Activated CD4-positive, alpha-beta T cell treated with anti-CD3 and anti-CD28 coated beads, Interleukin-2, Interleukin-6, amounts not matched to agents 100 ng/mL and 50 ng/mL, durations not matched to agents 16 hours and 8 hours (primary cell): ENCODE measurements around the gene GRID1.
"Not testable (repeated sequence)": the region's sequence is repeated elsewhere in the genome, so short reads cannot be mapped to it uniquely, and the experiment has no call there.

ENCODE experiments used
- DNase-seq: peaks from one replicate; pipeline ENCODE4 v3.0.0-alpha.2; 2020

The GRID1 gene

GRCh38 chr10:86187499-86188239 lies 178.9 kb downstream of the GRID1 start:
- no peak for DNase-seq

DNA sequence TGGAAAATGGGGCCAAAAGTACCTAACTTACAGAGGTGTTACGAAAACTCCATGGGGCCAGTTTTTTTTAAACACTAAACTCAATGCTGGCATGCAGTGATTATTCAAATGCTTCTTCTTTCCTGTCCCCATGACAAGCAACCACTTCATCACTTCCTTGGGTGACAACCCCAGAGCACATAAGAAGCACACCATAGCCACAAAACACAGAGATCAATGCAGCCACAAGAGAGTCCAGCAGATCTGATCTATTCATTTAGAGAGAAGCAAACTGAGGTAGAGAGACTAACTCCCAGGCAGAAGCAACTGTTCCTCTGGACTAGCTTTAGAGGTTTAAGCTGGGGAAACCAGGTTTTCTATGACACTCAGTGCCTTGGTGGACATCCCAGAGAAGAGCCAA lies 180.0 kb downstream of the GRID1 start:
- DNase-seq = peak; percentile 27

GRCh38 chr10:86182595-86182994 lies 184.0 kb downstream of the GRID1 start:
- no peak for DNase-seq

DNA sequence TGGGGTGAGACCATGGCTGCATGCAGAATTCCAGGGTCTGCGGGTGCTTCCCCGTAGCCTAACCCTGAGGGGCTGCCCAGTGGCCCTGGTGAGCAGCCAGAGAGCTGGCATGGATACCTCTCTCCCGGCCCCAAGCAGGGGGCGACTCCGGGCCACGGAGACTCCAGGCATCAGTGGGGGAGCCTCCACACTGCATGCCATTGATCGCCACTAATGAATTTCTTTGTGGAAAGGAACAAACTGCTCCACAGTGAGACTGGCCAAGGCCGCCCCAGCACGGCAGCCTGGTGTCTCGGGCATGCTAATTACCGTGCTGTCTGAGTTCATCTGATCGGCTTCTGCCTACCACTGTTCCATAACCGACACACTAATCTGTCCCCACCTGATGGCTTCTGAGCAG lies 184.4 kb downstream of the GRID1 start:
- no peak for DNase-seq

- DNase-seq = no peak
These were observed 185.7 kb downstream of the GRID1 start for GRCh38 chr10:86180861-86181260.

DNA sequence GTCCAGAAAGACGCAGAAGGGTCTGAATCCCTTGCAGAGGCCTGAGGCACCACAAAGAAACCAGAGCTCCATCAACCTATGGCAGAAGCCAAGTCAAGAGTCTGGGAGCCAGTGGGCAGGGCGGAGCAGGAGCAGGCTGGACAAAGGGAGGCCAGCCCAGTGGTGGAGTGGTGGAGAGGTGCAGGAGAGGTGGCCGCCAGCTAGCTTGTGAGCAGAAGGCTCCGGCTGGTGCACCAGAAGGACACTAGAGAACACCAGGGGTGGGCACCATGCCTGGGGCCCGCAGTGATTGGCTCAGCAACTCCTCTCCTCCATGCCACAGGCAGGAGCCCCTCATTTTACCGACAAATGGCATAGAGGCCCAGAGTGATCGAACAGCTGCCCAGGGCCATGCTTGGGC lies 186.6 kb downstream of the GRID1 start:
- DNase-seq = no peak

- DNase-seq = no peak
These were observed 187.5 kb downstream of the GRID1 start for GRCh38 chr10:86179153-86179524.

DNA sequence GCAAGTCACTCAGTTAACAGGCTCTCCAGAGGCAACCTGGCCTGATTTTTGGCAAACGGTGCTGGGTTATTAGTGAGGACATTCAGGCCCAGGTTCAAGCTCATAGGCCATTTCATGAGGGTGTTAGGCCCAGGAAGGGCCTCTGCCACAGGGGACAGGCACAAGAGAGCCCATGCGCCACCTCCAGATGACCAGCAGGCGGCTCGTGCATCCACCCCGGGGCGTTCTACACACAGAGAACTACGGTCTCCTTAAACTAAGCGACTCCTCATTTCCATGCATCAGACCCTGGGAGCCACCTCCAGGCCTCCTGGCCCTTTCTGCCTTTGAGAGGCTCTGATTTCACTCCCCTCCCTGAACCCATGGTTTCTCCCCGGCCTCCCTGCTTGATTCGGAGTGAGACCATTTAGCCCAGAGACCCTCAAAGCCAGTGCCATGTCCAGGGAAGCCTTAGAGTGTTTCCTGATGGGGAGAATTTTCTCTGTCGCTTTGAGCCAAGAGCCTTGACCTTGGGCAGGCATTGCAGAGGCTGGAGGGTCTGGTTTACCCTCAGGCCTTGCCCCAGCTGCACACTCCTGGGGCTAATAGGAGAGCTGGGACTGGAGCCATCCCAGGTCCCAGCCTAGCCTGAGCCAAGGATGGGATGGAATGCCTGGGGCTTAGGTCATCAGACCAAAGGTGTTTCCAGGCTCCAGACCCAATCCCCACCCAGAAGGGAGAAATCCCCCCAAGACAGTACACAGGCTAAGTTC lies 188.0 kb downstream of the GRID1 start:
- DNase-seq = peak; percentile 12

DNA sequence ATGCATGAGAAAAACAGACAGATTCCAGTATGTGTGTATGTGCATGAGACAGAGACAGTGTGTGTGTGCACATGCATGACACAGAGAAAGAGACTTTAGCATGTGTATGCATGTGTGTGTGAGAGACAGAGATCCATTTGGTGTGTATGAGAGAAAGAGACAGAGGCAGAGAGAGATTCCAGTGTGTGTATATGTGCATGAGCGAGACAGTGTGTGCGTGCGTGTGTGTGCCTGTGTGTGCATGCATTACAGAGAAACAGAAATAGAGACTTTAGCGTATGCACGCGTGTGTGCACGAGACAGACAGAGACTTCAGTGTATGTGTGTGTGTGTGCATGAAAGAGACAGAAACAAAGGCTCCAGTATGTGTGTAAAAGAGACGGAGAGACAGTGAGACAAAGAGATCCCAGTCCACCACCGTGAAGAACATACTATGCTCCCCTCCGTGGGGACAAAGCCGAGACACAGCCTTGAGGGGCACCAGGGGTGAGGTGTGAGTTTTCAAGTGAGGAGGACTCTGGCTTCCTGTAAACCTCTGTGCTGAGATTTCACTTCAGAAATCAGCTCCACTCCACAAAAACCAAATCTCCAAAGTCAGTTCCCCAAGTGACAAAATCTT lies 188.9 kb downstream of the GRID1 start:
- DNase-seq = no peak

GRCh38 chr10:86176850-86177536 lies 189.6 kb downstream of the GRID1 start:
- no peak for DNase-seq

DNA sequence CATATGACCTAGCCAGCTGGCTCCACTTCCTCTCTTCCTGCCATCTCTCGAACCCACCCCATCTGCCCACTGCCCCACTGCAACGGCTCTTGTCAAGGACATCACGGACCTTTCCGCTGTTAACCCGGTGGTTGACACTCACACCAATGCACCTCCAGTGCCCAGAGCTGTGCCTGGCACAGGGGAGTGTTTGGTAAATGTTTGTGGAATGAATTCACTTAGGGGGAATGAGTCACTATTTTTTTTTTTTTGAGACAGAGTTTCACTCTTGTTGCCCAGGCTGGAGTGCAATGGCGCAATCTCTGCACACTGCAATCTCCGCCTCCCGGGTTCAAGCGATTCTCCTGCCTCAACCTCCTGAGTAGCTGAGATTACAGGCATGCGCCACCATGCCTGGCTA lies 191.1 kb downstream of the GRID1 start:
- DNase-seq = not testable (repeated sequence)

DNA sequence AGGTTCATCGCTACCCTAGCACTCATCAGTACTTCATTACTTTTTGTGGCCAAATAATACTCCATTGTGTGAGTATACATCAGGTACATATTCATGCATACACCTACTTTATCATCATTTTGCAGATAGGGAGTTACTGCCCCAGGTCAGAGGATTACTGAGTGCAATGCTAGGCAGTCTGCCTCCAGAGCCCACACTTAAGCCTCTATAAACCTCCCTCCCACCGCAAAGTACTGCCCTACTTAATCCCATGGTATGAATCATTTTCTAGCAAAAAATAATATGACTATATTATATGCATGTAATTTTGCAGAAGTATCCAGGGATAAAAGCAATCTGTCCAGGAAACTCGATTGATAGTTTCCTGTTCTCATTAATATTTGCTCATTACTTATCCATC lies 194.3 kb downstream of the GRID1 start:
- no peak for DNase-seq

DNA sequence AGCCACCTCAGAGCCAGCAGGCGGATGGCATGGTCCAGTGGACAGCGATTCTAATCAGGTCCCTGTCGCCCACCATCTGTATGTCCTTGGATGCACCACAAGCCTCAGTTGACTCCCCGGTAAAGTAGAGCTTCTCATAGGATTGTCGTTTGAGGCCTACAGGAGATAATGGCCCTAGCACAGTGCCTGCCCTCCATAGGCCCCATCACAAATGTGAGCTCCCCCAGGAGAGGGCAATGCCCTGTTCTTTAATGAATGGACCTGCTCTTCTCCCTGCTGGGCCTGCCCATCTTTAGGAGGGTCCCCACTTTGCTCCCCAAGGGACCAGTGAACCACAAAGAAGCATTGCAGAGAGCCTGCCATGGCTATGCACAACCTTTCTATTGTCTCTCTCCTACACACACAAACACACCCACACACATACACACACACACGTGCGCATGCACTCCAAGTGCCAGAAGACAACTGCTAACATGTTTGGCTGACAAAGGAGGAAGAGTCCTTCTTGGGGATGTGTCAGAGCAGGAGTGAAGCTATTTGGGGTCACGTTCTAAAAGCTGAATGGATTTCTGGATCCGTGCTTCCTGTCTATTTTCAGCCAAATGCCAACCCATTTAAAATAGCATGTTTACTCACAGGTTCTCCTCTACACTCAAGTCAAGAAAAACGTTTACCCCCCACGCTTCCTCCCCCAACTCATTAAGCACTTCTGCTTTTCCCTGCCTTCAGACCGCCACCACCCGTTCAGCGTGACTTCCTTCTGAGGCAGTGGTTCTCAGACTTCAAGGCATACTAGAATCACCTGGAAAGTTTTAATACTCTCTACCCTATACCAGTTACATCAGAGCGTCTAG lies 196.1 kb downstream of the GRID1 start:
- DNase-seq = no peak

DNA sequence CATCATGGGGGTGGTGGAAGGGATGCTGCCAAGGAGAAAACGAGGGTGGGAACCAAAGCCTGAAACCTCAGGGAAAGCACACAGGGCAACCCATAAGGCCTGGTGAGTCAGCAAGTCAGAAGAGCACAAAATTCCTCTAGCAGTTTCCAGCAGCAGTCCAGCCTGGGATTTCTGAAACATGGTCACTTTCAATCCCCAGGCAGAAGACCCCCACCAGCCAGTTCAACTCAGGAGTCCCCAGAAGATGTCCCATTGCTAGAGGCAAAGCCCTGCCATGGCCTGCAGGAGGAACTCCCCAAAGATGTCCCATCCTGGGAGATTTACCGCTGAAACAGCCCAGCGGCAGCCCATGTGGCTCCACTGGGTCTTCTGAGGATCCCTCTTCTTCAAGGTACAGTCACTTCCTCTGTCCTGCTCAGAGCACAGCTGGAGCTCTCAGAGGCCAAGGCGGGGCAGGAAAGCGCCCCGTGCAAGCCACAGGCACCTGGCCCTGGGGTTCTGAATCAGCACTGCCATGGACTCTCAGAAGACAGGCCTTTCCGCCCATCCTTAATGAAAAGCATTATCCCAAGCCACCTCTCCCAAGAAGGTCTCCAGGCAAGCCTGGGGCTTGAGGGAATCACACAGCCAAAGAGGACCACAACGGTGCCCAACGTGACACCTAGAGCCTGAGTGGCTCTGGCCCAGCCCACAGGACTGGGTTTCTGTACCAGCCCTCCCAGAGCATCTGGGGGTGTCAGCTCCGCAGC lies 196.9 kb downstream of the GRID1 start:
- no peak for DNase-seq

DNA sequence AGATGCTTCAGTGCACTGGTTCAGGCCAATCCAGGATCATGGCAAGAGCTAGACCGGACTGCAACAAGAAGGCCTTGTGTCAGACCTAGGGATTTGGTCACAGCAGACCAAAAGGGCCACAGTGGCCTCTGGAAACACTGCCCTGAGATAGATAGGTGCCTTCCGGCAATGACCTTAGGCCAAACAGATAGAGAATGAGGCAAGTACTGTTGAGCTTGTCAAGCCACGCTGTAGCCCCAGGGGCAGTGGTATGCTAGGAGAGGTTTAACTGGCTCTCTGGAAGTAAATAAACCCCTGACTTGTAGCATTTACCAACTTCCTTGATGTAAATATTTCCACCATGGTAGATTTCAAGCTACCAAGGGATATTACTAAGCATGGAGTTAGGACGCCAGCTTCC lies 197.5 kb downstream of the GRID1 start:
- DNase-seq = no peak

- no peak for DNase-seq
These were observed 198.3 kb downstream of the GRID1 start for GRCh38 chr10:86168256-86168655.

- no peak for DNase-seq
These were observed 198.8 kb downstream of the GRID1 start for GRCh38 chr10:86167762-86168128.

- DNase-seq = no peak
These were observed 199.4 kb downstream of the GRID1 start for GRCh38 chr10:86167121-86167761.

DNA sequence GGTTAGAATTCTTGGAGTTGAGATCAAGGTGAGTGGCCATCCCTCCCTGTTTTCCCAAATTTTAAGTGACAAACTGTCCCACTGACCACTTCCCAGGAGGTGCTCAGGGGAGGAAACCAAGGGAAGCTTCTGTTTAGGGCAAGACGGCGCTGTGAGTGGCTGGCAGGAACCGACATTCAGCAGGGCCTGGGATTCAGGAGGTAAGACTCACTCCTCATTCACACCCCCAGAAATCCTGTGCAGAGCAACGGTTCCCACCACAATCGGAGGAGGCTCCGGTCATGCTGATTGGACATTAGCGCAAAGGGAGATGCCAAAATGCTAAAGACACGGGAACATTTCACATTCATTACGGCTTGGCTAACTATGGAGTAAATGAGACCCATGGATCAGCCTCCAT lies 200.9 kb downstream of the GRID1 start:
- no peak for DNase-seq

GRCh38 chr10:86164960-86165630 lies 201.5 kb downstream of the GRID1 start:
- no peak for DNase-seq
